ENCODE measurements around the gene ASTL.

The ASTL gene

DNA sequence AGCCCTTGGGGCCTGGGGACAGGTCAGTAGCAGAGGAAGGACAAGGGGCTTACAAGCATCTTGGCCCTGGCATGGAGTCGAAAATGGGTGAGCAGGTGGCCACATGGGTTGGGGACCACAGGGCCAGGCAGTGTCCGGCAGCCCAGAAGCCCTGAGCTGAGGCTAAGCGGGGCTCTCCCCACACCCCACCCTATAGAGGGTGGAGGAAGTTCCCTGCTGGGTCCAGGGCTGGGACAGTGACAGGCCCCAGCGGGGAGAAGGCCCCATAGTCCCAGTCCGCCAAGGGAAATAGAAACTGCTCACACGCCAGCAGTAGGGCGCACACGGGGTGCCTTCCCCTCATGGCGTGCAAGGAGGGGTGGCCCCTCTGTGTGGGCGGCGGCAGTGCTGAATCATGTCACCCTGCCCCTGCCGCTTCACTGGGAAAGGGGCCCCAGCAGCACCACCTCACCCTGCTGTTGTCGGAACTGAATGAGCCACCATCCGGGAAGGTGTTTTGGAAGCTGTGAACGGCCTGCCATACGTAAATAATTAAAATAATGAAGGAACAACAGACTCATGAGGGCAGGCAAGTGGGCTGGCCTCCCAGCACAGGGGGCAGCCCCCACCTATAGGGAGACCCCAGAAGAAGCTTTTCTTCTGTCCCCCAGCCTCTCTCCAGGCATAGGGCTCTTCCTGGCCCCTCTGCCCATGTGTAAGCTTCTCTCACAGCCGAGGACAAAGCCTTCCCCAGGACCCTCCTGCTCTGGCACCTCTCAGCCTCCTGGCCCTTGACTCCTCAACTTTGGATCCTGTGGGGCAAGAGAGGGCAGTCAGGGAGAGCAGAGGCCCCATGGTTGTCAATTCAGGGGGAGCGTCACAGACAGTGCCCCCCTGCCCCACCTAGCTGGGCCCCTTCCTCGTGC is 19.6 kb upstream of the ASTL start:
- TF ChIP-seq, protein P1, sequence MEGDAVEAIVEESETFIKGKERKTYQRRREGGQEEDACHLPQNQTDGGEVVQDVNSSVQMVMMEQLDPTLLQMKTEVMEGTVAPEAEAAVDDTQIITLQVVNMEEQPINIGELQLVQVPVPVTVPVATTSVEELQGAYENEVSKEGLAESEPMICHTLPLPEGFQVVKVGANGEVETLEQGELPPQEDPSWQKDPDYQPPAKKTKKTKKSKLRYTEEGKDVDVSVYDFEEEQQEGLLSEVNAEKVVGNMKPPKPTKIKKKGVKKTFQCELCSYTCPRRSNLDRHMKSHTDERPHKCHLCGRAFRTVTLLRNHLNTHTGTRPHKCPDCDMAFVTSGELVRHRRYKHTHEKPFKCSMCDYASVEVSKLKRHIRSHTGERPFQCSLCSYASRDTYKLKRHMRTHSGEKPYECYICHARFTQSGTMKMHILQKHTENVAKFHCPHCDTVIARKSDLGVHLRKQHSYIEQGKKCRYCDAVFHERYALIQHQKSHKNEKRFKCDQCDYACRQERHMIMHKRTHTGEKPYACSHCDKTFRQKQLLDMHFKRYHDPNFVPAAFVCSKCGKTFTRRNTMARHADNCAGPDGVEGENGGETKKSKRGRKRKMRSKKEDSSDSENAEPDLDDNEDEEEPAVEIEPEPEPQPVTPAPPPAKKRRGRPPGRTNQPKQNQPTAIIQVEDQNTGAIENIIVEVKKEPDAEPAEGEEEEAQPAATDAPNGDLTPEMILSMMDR (IDR thresholded peaks at IDR 0.05; ENCODE audit: poor library complexity, severe bottlenecking), result no peak
- Histone ChIP-seq H3K36me3 (ENCODE audit: low read depth) (no peaks in the 10 kb centered on the region), H3K27me3 (ENCODE audit: insufficient read depth, poor library complexity, severe bottlenecking) (no peaks in the 10 kb centered on the region), H3K27ac (ENCODE audit: poor library complexity, severe bottlenecking) (no peak overlapping the region), H3K9me3 (ENCODE audit: severe bottlenecking) (no peaks in the 10 kb centered on the region), H3K4me1 (ENCODE audit: insufficient read depth, poor library complexity, severe bottlenecking) (no peaks in the 10 kb centered on the region), H3K4me3 (ENCODE audit: severe bottlenecking) (no peak overlapping the region)
- DNase-seq (ENCODE audit: low spot score) (peak; percentile 47), ATAC-seq (ENCODE audit: low read depth) (no peak)

DNA sequence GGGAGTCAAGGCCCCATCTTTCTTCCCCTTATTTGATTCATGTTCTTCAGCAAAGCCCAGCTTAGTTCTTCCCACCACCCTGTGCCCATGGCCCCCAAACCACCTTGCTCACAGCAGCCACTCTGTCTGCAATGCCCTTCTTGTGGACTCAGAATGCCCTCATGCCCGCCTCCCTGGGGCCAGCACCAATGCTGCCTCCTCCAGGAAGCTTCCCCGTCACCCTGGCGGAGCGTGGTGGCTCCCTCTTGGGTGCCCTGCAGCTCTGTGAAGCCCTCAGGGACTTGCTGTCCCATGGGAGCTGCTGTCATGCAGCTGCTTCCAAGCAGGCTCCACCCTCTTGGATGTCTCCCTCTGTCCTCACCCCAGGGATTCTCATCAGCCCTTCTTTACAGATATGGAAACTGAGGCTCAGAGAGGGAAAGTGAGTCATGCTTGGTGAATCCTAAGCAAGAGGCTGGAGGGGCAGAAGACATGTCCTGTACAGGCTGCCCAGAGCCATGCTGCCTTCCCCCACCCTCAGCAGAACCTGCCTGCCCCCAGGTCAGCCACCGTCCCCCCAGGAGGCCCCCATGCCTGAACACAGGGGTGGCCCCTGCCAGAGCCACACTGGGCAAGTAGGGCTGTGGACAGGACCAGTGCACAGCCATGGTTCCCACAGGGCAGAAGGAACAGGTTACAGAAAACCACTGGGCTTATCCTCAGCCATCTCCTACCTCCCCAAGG is 18.8 kb upstream of the ASTL start:
- DNase-seq (ENCODE audit: low spot score) (peak; percentile 52), ATAC-seq (ENCODE audit: low read depth) (no peak)
- TF ChIP-seq, protein P1 (IDR thresholded peaks at IDR 0.05; ENCODE audit: poor library complexity, severe bottlenecking), result no peak
- Histone ChIP-seq H3K4me3 (ENCODE audit: severe bottlenecking) (no peak overlapping the region), H3K27ac (ENCODE audit: poor library complexity, severe bottlenecking) (no peak overlapping the region), H3K27me3 (ENCODE audit: insufficient read depth, poor library complexity, severe bottlenecking) (no peaks in the 10 kb centered on the region), H3K36me3 (ENCODE audit: low read depth) (no peaks in the 10 kb centered on the region), H3K4me1 (ENCODE audit: insufficient read depth, poor library complexity, severe bottlenecking) (no peaks in the 10 kb centered on the region), H3K9me3 (ENCODE audit: severe bottlenecking) (no peaks in the 10 kb centered on the region)

DNA sequence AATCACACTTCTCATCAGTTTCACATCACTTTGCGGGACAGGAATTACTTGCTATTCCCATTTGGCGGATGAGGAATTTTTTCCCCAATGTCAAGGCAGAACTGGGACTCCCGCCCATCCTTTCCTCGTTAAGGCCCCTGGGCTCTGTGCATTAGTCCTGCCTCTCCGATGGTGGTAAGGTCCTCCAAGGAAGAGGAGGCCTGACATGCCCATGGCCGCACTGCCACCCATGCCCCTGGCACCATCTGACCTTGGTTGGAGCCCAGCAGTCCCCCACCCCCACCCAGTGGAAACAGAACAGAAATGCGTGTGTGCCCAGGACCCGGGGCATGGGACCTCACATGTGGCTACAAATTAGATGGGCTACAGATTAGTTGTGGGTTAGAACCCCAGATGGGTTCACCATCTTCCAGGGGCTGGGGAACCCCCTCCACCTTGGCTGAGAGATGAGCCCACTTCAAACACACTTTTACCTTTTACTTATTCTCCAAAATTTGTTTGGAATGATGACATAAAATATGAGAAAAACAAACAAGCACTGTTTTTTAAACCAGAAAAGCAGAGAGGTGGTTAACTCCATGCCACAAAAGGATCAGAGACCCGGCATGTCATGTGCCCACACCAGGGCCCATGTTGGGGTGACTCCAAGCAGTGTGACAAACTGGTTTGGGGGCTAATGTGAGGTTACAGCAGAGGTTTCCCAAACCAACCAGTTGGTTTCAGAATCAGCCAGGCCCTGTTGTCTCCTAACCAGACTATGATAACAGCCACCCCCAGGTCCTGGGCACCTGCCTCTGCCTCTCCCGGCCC is 17.9 kb upstream of the ASTL start:
- Histone ChIP-seq H3K27me3 (ENCODE audit: insufficient read depth, poor library complexity, severe bottlenecking) (no peaks in the 10 kb centered on the region), H3K36me3 (ENCODE audit: low read depth) (no peaks in the 10 kb centered on the region), H3K27ac (ENCODE audit: poor library complexity, severe bottlenecking) (no peak overlapping the region), H3K4me1 (ENCODE audit: insufficient read depth, poor library complexity, severe bottlenecking) (no peaks in the 10 kb centered on the region), H3K9me3 (ENCODE audit: severe bottlenecking) (no peaks in the 10 kb centered on the region), H3K4me3 (ENCODE audit: severe bottlenecking) (no peak overlapping the region)
- TF ChIP-seq, protein P1 (IDR thresholded peaks at IDR 0.05; ENCODE audit: poor library complexity, severe bottlenecking), result no peak
- DNase-seq (ENCODE audit: low spot score) (no peak), ATAC-seq (ENCODE audit: low read depth) (no peak)

DNA sequence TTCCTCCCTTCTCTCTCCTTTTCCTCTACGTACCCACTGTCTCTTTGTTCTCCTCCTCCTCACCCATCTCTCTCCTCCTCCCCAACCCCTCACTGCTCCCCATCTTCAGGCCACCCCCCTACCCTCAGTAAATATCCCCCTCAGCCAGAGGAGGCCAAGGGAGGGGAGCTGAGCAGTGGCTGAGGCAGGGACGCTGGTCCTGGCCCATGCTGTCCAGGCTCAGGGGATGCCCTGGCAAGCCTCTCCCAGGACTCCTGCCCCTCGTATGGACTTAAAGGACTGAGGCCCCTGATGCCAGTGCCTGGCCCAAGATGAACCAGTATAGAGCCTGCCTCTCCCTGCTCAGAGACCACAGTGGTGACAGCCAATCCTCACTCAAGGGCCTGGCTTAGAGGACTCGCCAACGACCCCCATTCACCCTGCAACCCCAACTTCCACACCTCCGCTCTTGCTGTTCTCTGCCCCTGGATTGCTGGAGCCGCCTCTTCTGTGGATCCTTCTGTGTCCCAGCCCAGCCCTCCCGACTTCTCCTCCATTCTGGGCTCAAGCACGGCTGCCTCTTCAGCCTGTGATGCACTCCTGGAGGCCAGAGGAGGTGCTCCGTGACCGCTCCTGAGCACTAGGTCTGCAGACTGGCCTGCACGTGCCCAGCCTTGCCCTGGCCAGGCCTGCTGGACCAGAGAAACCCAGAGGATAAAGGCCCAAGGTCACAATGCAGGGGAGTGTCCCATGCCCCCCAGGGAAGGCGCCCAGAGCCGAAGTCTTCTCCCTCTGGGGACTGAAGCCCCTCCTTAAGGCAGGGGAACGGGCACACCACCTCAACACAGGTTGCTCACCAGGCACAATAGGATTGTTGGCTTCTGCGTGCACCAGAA is 16.4 kb upstream of the ASTL start:
- no peak for ATAC-seq (ENCODE audit: low read depth)
- Histone ChIP-seq H3K36me3 (ENCODE audit: low read depth) (no peaks in the 10 kb centered on the region), H3K4me1 (ENCODE audit: insufficient read depth, poor library complexity, severe bottlenecking) (no peaks in the 10 kb centered on the region), H3K27ac (ENCODE audit: poor library complexity, severe bottlenecking) (no peak overlapping the region), H3K27me3 (ENCODE audit: insufficient read depth, poor library complexity, severe bottlenecking) (no peaks in the 10 kb centered on the region), H3K4me3 (ENCODE audit: severe bottlenecking) (no peak overlapping the region), H3K9me3 (ENCODE audit: severe bottlenecking) (no peaks in the 10 kb centered on the region)
- TF ChIP-seq, protein P1 (IDR thresholded peaks at IDR 0.05; ENCODE audit: poor library complexity, severe bottlenecking), result no peak
- peak; percentile 45 for DNase-seq (ENCODE audit: low spot score)

All from RWPE2 (cell line).